NCI-H345 treated with DMSO at 0.1 percent for 48 hours (cell line): Measurements from ENCODE around the gene CNOT4.

Experiments
- DNase-seq: peaks from one replicate; lab custom pipeline; 2025; ENCODE audit not compliant: unreplicated experiment; lab: John Stamatoyannopoulos, UW

CNOT4 gene

DNA sequence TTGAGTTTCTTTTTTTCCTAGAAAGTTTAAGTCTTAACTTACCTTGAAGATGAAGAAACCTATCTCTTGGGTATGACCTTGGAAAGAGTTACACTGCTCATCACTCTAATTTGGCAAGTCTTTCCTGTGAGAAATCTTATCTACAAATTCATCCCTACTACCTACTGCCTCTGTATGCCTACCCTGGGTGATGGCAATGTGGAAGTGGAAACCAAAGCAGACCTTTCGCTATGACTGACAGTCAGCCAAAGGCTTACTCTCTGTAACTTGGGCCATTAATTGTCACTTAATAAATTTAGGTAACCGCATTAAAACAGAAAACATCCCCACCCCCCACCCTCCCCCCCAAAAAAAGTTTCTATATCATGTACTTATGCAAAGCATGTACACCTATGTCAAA lies 103.9 kb downstream of the CNOT4 start:
- no peak for DNase-seq

DNA sequence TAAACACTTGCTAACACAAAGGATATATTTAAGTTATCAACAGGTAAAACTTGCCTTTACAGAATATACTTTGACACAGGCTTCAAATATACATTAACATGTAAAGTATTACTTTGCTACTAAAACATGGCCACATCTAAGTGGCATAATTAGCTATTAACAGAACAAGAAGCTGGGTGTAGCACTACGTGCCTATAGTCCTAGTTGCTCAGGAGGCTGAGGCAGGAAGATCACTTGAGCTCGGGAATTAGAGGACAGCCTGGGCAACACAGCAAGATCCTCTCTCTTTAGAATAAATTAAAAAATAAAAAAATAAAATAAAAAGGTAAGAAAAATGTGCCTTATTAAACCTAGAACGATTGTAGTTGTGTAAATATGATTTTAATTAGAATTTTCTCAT lies 106.6 kb downstream of the CNOT4 start:
- DNase-seq, result no peak

DNA sequence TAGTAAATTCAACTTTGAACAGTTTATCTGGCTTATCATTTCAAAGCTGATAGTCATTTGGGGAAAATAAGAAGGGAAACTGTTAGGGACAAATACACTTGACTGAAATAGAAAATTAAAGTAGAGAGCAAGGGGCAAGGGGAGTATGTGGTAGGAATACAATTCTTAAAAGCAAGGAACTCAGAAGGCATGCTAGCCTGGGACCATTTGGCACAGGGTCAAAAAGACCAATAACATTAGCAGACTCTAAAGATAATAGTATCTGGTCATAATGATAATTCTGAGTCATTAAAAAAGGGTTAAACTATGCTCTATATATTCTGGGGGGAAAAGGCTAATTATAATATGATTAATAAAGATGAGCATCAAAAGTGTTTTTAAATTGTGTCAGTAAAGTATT lies 112.2 kb downstream of the CNOT4 start:
- no peak for DNase-seq

DNA sequence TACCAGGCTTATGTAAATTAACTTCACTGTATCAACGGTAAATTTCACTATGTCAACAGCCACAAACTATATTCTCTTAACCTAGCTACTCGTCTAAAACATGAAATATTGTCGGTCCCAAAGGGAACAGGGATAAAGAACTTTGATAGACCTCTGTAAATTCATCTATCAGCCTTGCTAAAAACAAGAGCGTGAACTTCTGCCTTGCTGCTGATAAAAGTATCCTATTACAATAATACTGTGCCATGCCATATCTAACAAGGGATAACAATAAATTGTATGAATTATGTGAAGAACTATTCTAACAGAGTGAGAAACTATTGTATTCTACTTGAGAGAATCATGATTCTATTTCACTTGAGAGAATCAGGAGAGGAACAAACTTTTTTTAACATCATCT lies 117.2 kb downstream of the CNOT4 start:
- DNase-seq, result no peak

DNA sequence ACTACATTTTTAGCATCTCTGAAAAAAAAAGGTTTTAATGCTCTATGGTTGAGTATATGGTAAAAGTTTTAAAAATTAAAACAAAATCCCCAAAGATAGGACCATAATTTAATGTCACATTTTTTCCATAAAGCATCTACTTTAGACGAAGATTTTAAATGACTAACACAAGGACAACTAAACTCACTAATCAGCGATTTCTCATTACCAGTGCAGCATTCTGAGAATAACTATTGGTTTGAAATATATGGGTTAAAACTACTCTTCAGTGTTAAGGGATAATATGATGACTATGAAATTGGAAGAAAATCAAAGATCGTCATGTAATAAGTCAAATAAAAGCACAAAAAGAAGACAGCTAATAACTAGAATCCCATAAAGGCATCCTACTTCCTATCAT lies 118.4 kb downstream of the CNOT4 start:
- no peak for DNase-seq

DNA sequence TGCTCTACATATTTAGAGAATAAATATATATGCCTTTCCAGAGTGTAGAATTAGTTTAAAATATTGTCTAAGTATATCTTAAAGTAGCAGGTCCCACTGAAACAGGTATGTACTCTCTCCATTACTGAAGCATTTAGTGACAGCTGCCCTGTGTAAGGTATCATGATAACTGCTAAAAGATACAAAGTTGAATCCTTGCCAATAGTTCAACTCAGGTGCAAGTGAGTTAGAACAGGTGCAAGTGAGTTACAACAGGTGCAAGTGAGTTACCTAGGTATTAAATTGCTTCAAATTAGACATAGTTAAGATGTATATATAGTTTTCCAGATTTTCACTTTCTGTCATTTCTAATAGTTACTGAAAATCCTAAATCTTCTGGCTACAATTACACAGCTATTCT lies 119.1 kb downstream of the CNOT4 start:
- no peak for DNase-seq

DNA sequence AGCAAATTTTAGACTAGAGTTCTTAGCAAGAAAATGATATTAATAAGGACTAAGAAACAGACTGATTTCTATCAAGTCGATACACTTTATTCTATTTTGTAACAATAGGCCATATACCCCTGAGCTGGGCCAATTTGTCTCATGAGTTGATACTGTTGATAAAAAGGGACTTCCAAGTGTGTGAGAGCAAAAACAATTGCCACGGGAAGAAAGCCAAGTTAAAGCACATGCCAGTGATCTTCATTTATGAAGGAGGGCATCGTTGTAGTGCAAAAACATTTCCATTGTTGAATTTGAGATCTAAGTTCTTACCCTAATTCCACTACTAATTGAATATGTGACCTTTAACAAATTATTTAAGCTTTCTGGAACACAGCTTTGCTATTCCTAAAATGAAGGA lies 119.9 kb downstream of the CNOT4 start:
- no peak for DNase-seq

DNA sequence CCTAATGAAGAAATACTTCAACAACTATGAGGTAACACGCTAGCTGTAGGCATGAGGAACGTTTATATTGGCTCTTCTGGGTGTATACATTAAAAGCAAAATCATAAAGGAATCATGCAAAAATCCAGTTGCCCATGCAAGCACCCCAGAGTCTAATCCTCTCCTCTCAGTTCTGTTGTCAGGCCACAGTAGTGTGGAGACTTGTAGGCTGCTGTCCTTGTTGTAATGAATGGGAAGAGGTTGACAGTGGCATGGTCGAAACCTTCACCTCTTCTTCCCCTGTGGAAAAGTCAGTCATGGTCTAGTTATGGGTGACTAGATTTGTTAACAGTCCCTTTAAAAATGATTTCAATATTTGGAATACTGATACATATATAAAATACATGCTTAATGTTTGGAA lies 121.3 kb downstream of the CNOT4 start:
- DNase-seq, result no peak

DNA sequence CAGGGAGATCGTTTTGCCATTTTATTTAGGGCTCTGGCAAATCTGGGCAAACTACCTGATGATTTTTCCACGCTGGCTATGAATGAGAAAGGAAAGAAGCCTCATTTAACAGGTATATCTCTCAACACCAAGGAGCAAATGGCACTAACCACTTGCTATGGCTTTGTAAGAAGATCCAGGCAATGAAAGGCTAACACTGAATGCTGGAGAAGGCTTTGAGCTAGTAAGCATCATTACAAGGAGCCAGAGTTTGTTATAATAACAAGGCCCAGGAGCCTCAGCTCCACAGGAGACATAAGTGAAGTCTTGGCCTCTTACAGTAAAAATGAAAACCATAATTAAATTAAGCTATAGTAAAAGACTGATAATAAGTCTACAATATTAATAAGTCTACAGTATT lies 123.1 kb downstream of the CNOT4 start:
- DNase-seq, result no peak

DNA sequence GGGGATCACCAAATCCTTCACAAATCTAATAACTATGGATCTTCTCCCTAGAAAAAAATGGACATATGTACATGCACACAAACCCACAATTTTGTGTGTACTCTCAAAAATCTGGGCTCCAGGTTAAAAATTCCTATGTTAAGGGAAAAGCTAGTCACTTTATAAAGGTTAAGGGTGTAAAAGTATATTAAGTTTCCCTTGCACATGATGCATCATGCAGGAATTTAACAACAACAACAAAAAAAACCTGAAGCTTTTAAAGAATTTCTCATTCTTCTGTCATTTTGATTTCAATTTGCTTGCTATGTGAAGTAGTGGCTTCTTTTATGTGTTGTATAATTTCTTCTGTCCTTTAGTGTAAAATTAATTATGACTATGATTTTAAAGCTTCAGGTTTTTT lies 123.7 kb downstream of the CNOT4 start:
- no peak for DNase-seq

DNA sequence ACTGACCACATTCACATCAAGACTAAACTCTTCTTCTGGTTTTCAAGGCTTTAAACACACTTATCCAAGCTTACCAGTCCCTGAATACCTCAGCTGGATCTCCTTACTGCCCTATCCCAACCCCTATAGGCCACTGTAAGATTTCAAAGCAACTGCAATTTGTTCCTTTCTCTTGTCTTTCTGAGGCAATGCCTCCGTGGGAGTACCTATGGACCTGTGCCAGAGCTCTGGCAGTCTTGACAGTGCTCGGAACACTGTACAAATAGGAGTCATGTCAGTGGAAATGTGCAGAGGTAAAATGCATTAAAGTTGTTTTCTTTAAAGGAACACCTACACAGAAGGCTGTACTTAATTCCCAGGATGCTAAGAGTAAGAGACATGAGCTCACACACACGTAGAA lies 124.7 kb downstream of the CNOT4 start:
- no peak for DNase-seq

DNA sequence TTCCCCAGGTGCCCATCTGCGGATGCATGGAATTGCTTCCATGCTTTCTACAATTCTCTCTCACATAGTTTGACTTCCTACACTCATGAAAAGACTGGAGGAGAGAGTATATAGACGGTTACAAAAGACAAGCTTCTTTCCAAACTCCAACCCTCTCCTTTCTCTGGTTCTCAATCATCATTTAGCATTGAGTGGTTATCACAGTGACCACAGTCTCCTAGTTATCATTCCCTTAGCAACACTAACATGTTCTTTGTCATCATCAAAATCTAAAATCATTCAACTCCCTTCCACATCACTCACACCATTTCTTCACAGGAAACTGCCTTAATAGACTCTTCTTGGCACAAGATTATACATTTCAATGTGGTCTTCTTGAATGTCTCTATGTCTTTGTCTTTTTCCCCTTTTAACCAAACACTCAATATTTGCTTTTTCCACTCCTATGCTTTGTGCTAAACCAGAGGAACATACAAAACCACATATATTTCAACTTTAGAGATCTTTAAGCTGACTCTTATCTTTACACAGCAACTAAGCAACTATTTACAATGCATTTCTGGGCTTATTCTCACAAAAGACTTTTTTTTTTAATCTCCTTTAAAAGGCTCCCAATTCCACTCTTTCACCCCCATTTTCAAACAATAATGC lies 126.3 kb downstream of the CNOT4 start:
- no peak for DNase-seq

DNA sequence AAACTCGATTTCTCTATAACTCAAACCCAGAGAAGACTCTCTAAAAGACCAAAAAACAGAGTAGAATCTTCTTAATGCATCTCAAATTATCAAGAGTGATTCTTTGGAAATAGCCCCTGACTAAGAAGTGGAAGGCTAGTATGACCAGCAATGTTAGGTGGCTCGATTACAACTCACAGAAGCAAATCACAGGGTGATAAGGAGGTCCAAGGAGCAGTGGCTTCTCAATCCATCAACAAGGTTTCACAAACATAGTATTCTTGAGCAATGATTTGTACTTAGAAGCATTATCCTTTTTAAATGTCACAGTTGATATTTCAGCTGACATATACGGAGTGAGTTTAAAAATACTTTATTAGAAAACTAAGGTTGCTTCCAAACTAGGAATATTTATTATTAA lies 127.7 kb downstream of the CNOT4 start:
- no peak for DNase-seq

DNA sequence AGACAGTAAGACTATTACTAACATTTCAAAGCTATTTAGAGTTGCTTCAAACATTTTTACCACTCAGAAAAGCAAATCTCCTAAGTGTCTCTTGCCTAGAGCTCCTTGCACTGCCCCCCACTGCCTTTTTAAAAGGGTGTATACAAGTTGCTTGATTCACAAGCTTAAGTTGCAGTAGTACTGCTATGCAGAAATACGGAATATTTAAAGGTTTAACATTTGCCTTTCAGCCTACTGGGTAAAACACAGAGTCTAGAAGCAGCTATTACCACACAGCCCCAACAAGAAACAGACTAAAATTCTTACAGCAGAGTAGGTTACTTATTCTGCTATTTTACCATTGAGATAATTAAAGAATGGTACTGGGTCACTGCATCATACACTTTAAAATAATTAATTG lies 128.5 kb downstream of the CNOT4 start:
- no peak for DNase-seq

DNA sequence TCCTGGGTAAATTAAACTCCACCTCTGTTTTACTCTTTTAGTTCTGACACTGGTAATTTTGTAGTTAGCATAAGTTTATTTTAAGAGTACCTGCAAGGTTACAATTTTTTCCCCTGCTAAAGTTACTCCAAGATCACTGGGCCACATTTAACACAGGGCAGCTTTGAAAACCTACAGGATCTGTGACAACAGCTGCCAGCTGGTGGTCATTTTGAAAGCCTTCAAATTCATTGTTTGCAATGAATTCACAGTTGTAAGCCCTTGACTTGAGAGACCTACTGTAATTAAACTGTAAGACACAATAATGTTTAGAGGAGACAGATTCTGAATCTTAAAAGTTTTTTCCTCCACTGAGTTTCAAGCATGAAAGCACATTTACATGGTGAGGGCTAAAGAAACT lies 129.6 kb downstream of the CNOT4 start:
- DNase-seq, result no peak

DNA sequence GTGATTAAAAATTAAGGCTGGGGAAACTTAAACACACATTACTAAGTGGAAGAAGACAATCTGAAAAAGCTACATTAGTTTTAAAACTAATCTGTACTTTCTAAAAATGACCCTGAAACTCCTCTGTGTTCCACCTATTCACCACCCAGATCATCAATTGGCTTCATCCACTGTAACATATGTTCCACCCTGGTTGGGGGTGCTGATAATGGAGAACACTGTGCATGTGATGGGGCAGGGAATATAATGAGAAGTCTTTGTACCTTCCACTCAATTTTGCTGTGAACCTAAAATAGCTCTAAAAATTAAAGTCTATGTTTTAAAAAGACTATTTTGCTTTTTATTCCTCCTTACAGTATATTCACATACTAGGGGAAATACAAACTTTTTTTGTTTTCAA lies 132.7 kb downstream of the CNOT4 start:
- no peak for DNase-seq

DNA sequence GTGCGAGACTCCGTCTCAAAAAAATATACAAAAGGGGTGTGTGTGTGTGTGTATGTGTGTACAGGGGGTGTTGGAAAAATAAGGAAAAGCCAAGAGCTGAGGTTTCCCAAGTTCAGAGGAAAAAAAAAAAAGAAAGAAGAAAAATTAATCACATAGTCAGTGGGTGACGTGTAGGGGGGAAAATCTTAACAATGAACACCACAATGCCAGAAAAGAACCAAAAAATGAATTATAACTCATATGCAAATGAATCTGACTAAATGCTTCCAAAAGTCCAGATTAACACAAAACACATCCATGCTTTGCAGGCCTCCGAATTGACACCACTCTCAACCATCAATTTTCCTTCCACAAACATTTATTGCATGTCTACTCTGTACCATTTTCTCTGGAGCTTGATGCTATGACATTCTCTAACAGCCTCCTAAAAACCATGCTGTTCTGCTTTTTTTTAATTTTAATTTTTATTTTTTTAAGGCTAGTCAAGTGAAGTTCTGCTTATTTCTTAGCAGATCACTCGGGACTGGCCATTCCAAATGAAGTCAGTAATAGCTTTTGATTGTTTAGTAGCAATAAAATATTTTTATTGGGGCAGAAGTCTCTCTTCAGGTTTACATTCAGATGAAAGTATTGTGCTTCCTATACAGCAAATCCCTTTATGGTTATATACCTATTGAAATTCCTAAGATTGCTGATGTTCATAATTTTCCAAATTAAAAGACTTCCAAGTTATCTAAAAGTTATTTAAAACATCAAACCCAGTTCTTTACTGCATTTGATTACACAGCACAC lies 133.8 kb downstream of the CNOT4 start:
- no peak for DNase-seq

DNA sequence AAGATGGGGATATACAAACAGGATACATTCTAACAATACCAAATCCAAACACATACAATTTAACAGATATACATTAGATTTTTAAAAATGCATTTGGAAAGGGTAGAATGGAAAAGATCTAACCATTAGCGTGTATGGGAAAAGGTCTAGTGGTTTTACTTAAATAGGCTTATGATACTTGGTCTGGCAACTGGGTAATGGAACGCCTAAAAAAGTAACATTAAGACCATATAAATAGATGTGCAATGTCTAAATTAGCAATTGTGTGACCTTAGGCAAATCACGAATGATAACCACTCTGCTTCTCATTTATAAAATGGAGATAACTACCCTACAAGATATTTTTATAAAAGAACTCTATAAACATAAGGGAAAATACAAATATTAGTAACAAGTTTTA lies 135.2 kb downstream of the CNOT4 start:
- no peak for DNase-seq

DNA sequence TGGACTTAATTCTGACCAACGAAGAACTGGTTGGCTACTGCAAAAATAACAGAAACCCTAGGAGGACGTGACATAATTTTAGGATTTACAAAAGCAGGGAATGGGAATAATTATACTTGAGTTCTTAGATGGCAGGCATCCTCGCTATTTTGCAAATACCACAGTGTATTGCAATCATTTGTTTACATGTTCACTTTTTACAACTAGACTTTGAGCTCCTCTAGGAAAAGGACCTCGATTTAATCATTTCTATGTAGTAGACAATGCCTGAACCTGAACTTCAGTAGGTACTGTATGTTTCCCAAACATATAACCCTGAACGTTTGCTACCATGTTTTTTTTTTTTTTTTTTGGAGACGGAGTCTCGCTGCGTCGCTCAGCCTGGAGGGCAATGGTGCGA lies 137.7 kb downstream of the CNOT4 start:
- no peak for DNase-seq

DNA sequence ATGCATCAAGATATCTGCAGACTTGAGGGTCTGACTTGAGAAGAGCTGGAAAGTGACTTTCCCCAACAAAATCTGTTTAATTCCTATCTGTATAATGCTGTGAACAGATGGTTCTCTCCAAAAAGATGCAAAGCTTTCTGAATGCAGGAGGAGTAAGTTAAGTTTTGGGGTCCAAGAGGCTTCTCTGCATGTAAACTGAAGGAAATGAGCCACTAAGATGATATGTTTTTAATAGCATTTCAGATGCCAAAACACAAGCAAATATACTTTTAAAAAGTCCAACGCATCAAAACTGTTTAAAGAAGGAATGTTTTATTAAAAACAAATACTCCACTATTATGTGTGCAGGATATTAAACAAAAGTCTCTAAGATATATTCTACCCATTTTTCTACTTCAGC lies 139.2 kb downstream of the CNOT4 start:
- no peak for DNase-seq

DNA sequence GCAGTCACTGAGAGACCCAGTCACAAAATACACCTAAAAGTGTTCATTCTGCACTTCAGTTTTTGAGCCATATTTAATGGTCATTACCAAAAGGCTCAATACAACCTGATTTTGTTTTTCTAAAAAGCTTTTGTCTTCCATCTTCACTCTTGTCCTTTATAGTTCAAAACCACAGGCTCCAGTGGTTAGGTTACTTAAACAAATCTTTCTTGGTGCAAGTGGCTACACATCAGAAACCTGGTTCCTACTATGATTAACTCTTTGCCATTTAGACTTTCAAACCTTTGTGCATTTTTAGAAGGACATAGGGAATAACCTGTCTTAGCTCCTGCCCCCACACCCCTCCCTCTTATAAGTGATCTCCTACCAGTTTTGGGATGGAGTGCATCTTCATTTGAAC lies 140.5 kb downstream of the CNOT4 start:
- DNase-seq, result no peak

DNA sequence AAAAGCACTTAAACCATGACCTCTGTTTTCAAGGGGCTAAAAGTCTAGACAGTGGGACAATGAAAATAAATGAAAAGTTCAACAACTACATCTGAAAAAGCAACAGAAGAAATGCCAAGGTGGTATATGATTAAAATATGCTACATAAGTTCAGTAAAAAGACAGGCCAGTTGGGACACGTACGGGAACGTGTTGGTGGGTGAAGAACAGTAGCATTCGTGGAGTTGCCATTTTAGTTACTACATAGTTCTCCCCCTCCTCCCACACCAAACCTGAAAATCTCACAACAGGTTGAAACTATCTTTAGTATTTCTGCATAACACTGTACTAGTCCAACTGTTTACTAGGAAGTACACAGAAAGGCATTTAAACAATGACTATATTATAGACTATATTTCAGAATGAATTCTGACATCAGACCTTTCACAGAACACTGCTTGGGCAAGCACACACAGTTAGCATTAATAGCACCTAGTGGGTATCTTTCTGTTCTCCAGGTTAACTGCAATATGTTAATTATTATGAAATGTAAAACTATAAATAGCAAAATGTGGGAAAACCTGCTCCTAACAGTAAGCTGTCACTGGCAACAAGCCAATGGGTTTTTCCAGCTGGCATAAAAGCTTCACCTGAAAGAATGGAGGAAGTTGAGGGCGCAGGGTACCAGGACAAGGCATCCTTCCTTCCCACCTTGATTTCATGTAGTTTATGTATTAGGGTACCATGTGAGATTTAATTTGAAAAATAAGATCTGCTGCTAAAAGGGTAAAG lies 141.3 kb downstream of the CNOT4 start:
- DNase-seq, result no peak
